NCI-H1436 treated with DMSO at 0.1 percent for 48 hours (cell line): ENCODE results near the gene COA7.
A peak's percentile ranks its signal among the peaks of the same experiment; 100 is the strongest.
"Not testable (repeated sequence)": the region's sequence is repeated elsewhere in the genome, so short reads cannot be mapped to it uniquely, and the experiment has no call there.

Experiments
- DNase-seq: peaks from one replicate; lab custom pipeline; 2025; lab: John Stamatoyannopoulos, UW

The COA7 gene

GRCh38 chr1:52706136-52706670, 8.1 kb upstream of the COA7 start:
- DNase-seq = no peak

GRCh38 chr1:52702886-52703787, 5.0 kb upstream of the COA7 start:
- no peak for DNase-seq

- no peak for DNase-seq
Observed at GRCh38 chr1:52695627-52696026, 2.5 kb downstream of the COA7 start.

GRCh38 chr1:52693843-52694242, 4.3 kb downstream of the COA7 start:
- no peak for DNase-seq

- DNase-seq = not testable (repeated sequence)
Observed at GRCh38 chr1:52693351-52693750, 4.8 kb downstream of the COA7 start.

- DNase-seq = no peak
Observed at GRCh38 chr1:52692697-52693096, 5.5 kb downstream of the COA7 start.

- no peak for DNase-seq
Observed at GRCh38 chr1:52691821-52692220, 6.3 kb downstream of the COA7 start.

- DNase-seq = no peak
Observed at GRCh38 chr1:52686830-52687229, 11.3 kb downstream of the COA7 start.

- peak; percentile 27 for DNase-seq
Observed at GRCh38 chr1:52686261-52686751, 11.8 kb downstream of the COA7 start.

GRCh38 chr1:52684545-52684944, 13.6 kb downstream of the COA7 start:
- DNase-seq = no peak

GRCh38 chr1:52683367-52683940, 14.7 kb downstream of the COA7 start:
- DNase-seq = no peak

GRCh38 chr1:52681136-52681535, 17.0 kb downstream of the COA7 start:
- no peak for DNase-seq

- no peak for DNase-seq
Observed at GRCh38 chr1:52680353-52680752, 17.8 kb downstream of the COA7 start.

- DNase-seq = no peak
Observed at GRCh38 chr1:52679498-52679897, 18.6 kb downstream of the COA7 start.

GRCh38 chr1:52679048-52679447, 19.1 kb downstream of the COA7 start:
- DNase-seq = no peak

GRCh38 chr1:52677076-52677806, 20.9 kb downstream of the COA7 start:
- DNase-seq = no peak

GRCh38 chr1:52676249-52676903, 21.8 kb downstream of the COA7 start:
- no peak for DNase-seq

- no peak for DNase-seq
Observed at GRCh38 chr1:52674497-52675384, 23.4 kb downstream of the COA7 start.

GRCh38 chr1:52673513-52673912, 24.6 kb downstream of the COA7 start:
- no peak for DNase-seq

GRCh38 chr1:52672946-52673345, 25.2 kb downstream of the COA7 start:
- DNase-seq = no peak

GRCh38 chr1:52670604-52671003, 27.5 kb downstream of the COA7 start:
- DNase-seq = no peak
